Body of pancreas (tissue), 4 donors: Measurements from ENCODE around the gene IGSF21.

Source experiments
- POLR2A ChIP-seq, 3 donors: fragments of 450-650 bp; IDR thresholded peaks; one replicate each; pipeline ENCODE4 v1.6.1; 2016; ENCODE audit warnings: antibody characterized with exemption in 3 of 3, mild to moderate bottlenecking in 2 of 3
- TF ChIP-seq, protein P1 (sequence below), 7 experiments: fragments of 450-650 bp in 4 of 7; fragments of 200-600 bp in 3 of 7; sonication (generic) in 3 of 7; IDR thresholded peaks; one replicate each; pipeline ENCODE4 v1.5.1; 2016 to 2019; ENCODE audit warnings: antibody characterized with exemption in 7 of 7

DNA sequence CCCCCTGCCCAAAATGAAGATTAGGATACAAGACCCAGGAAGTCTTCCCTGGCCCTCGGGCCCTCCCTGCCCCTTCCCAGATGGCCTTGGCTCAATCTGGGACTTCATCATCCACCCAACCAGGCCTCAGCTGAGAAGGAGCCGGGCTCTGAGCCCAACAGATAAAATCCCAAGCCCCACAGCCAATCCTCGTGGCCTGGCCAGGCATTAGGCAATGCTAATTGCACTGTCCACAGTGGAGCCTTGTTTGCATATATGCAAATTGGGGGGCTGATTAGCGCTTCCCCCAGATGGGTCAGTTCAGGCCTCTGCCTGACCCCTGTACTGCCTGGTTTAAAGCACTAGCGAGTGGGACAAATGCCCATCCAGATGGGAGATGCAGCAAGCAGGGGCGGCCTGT, 34.9 kb downstream of the IGSF21 start:
- TF ChIP-seq, protein P1, sequence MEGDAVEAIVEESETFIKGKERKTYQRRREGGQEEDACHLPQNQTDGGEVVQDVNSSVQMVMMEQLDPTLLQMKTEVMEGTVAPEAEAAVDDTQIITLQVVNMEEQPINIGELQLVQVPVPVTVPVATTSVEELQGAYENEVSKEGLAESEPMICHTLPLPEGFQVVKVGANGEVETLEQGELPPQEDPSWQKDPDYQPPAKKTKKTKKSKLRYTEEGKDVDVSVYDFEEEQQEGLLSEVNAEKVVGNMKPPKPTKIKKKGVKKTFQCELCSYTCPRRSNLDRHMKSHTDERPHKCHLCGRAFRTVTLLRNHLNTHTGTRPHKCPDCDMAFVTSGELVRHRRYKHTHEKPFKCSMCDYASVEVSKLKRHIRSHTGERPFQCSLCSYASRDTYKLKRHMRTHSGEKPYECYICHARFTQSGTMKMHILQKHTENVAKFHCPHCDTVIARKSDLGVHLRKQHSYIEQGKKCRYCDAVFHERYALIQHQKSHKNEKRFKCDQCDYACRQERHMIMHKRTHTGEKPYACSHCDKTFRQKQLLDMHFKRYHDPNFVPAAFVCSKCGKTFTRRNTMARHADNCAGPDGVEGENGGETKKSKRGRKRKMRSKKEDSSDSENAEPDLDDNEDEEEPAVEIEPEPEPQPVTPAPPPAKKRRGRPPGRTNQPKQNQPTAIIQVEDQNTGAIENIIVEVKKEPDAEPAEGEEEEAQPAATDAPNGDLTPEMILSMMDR (IDR thresholded peaks at IDR 0.05), result no peak
- TF ChIP-seq POLR2A (IDR thresholded peaks at IDR 0.05), result no peak
